GM12878 (cell line): ENCODE measurements around the gene DLST. TPM values are rescaled to one million over a fixed set of nuclear protein-coding genes. Genes with fewer than 3 reads are reported as not detected.

Experiments used
- BACH1 ChIP-seq: fragments of 450-650 bp; IDR thresholded peaks from 2 replicates; pipeline ENCODE4 v1.6.1; 2017; ENCODE audit warnings: mild to moderate bottlenecking, borderline replicate concordance
- CREB1 ChIP-seq: IDR thresholded peaks from 2 replicates; pipeline ENCODE4 v1.6.1; 2012; ENCODE audit warnings: low read depth, mild to moderate bottlenecking, inconsistent platforms
- EGR1 ChIP-seq, 2 experiments: IDR thresholded peaks; 1 replicate in 1 of 2; 2 replicates in 1 of 2; pipeline ENCODE4 v1.6.1; 2011 to 2012; ENCODE audit warnings: low read depth in 2 of 2, low read length in 2 of 2, borderline replicate concordance in 1 of 2, mild to moderate bottlenecking in 1 of 2, moderate library complexity in 1 of 2
- GATAD2B ChIP-seq: fragments of 450-650 bp; conservative IDR thresholded peaks from 2 replicates; pipeline ENCODE4 v1.6.1; 2017; ENCODE audit warnings: low read depth, mild to moderate bottlenecking, moderate library complexity
- JUNB ChIP-seq: IDR thresholded peaks from 2 replicates; pipeline ENCODE4 v1.6.1; 2016; ENCODE audit warnings: antibody characterized with exemption, mild to moderate bottlenecking
- MAX ChIP-seq: IDR thresholded peaks from 2 replicates; pipeline ENCODE4 v1.6.1; 2012; ENCODE audit warnings: low read depth, low read length, improper control_type of control experiment
- MEF2B ChIP-seq: fragments of 450-650 bp; IDR thresholded peaks from 2 replicates; pipeline ENCODE4 v1.6.1; 2018; ENCODE audit warnings: mild to moderate bottlenecking, moderate library complexity; ENCODE audit not compliant: partially characterized antibody, poor library complexity, severe bottlenecking
- NBN ChIP-seq: fragments of 450-650 bp; IDR thresholded peaks from 2 replicates; pipeline ENCODE4 v1.6.1; 2016
- PKNOX1 ChIP-seq: fragments of 450-650 bp; IDR thresholded peaks from 2 replicates; pipeline ENCODE4 v1.6.1; 2016; ENCODE audit warnings: mild to moderate bottlenecking
- POLR2A ChIP-seq: IDR thresholded peaks from 2 replicates; pipeline ENCODE4 v1.6.1; 2011; ENCODE audit warnings: low read depth, mild to moderate bottlenecking, low read length
- SIN3A ChIP-seq: IDR thresholded peaks from 2 replicates; pipeline ENCODE4 v1.6.1; 2012; ENCODE audit warnings: low read depth, low read length, improper control_type of control experiment
- SREBF2 ChIP-seq: IDR thresholded peaks from 2 replicates; pipeline ENCODE4 v1.6.1; 2012; ENCODE audit warnings: mild to moderate bottlenecking, low read length
- SRF ChIP-seq, 2 experiments: IDR thresholded peaks; 2 replicates each; pipeline ENCODE4 v1.6.1; 2011; ENCODE audit warnings: low read depth in 2 of 2, low read length in 2 of 2, mild to moderate bottlenecking in 1 of 2, moderate library complexity in 1 of 2
- TCF3 ChIP-seq: IDR thresholded peaks from 2 replicates; pipeline ENCODE4 v1.6.1; 2012; ENCODE audit warnings: low read depth, mild to moderate bottlenecking, low read length, borderline replicate concordance; ENCODE audit not compliant: insufficient read depth
- ZNF207 ChIP-seq: fragments of 450-650 bp; IDR thresholded peaks from 2 replicates; pipeline ENCODE4 v1.6.1; 2014; ENCODE audit warnings: antibody characterized with exemption, mild to moderate bottlenecking, borderline replicate concordance
- ZNF592 ChIP-seq: fragments of 450-650 bp; IDR thresholded peaks from 2 replicates; pipeline ENCODE4 v1.6.1; 2017; ENCODE audit warnings: mild to moderate bottlenecking, moderate library complexity
- polyA plus RNA-seq, 11 experiments: library from polyadenylated mRNA; depleted of rRNA in 4 of 11; unstranded in 6 of 11; stranded (reverse) in 5 of 11; fragments of >200 nt; fragmentation: Nextera tagmentation in 4 of 11; fragmentation: Illumina TruSeq in 1 of 11; extraction: Ambion mirVana in 4 of 11; extraction: Trizol in 1 of 11; gene quantifications; 1 replicate in 1 of 11; 2 replicates in 10 of 11; pipeline versions ENCODE4 v1.2.1 to v1.2.3, GENCODE V29; 2011 to 2016; ENCODE audit warnings: inconsistent platforms in 2 of 11, missing spikeins in 2 of 11, low read depth in 1 of 11
- total RNA-seq, 4 experiments: library from RNA; depleted of rRNA in 3 of 4; stranded (reverse); fragments of >200 nt in 3 of 4; fragmentation: Illumina TruSeq in 1 of 4; extraction: Trizol in 1 of 4; gene quantifications; 2 replicates each; pipeline versions ENCODE4 v1.2.1 to v1.2.3, GENCODE V29; 2013 to 2021

The DLST gene
- total and polyA plus RNA-seq, 10 of the 15 experiments (the other 5 are each of a cell fraction or from before 2014, with no cell fraction given): 2.9 to 141 (median 67.7) TPM

GRCh38 chr14:74882103-74882920 lies 596 bp downstream of the DLST start (continued):
- no peak for TF ChIP-seq PKNOX1
- no peak for TF ChIP-seq CREB1
- 0 out of 2 replicates have a peak, but pooled peaks have one; percentile 13 for TF ChIP-seq MAX
- TF ChIP-seq MEF2B: peak; percentile 16
- no peak for TF ChIP-seq BACH1
- TF ChIP-seq JUNB: no peak
- TF ChIP-seq NBN: no peak
- no peak for TF ChIP-seq POLR2A
- TF ChIP-seq SREBF2: no peak
- TF ChIP-seq EGR1 (IDR thresholded peaks at IDR 0.05; ENCODE audit: borderline replicate concordance in 1 of 2, low read depth in 2 of 2, low read length in 2 of 2): no peak
- peak; percentile 89; the same call in 1 of the 2 replicates for TF ChIP-seq GATAD2B
- TF ChIP-seq SIN3A: 0 out of 2 replicates have a peak, but pooled peaks have one; percentile 61
- TF ChIP-seq ZNF592: 0 out of 2 replicates have a peak, but pooled peaks have one; percentile 33
- TF ChIP-seq TCF3: no peak
- TF ChIP-seq ZNF207: no peak
- TF ChIP-seq SRF (IDR thresholded peaks at IDR 0.05; ENCODE audit: low read depth in 2 of 2, low read length in 2 of 2): no peak
